ENCODE measurements around the gene LIMCH1. TPM values are rescaled to one million over a fixed set of nuclear protein-coding genes. Genes with fewer than 3 reads are reported as not detected.

The LIMCH1 gene
- total RNA-seq, 1 experiment from 2014 or later: 3.3 TPM

- no peak overlapping the region for H3K23ac ChIP-seq (ENCODE audit: insufficient read length, low read depth, low read length)
- H4K91ac ChIP-seq (ENCODE audit: insufficient read length, low read depth, low read length): no peak overlapping the region
- H3K27me3 ChIP-seq (ENCODE audit: insufficient read depth, low read length): no peaks in the 10 kb centered on the region
- H4K5ac ChIP-seq (ENCODE audit: insufficient read length, low read depth, low read length): no peak overlapping the region
- H2BK12ac ChIP-seq (ENCODE audit: insufficient read length, low read depth, low read length): no peak overlapping the region
- no peak overlapping the region for H2AFZ ChIP-seq (ENCODE audit: low read length)
- H2AK5ac ChIP-seq (ENCODE audit: insufficient read length, low read length): no peak overlapping the region
- H3K27me3 Mint-ChIP-seq (ENCODE audit: low read depth): no peaks in the 10 kb centered on the region
- H3K79me2 ChIP-seq (ENCODE audit: insufficient read depth, low read length): no peaks in the 10 kb centered on the region
- H3K9me3 Mint-ChIP-seq: no peaks in the 10 kb centered on the region
- H3K4me3 Mint-ChIP-seq: no peak overlapping the region
- no peak overlapping the region for H3K9ac ChIP-seq (ENCODE audit: extremely low read depth, insufficient read length, low read length)
- H3K14ac ChIP-seq (ENCODE audit: insufficient read depth, low read length): no peak overlapping the region
- no peak overlapping the region for H3K56ac ChIP-seq (ENCODE audit: insufficient read length, low read depth, low read length)
- H4K20me1 ChIP-seq (ENCODE audit: control insufficient read depth, insufficient read depth, insufficient read length): no peaks in the 10 kb centered on the region
- no peak overlapping the region for H2BK15ac ChIP-seq (ENCODE audit: low read depth, low read length)
- H3K27ac ChIP-seq (ENCODE audit: insufficient read length, low read depth, low read length): no peak overlapping the region
- H2BK20ac ChIP-seq (ENCODE audit: low read depth, low read length, poor library complexity, severe bottlenecking): no peak overlapping the region
- no peak overlapping the region for H3K4me2 ChIP-seq (ENCODE audit: insufficient read depth, insufficient read length, low read length)
- H3K18ac ChIP-seq (ENCODE audit: insufficient read length, low read depth, low read length): no peak overlapping the region
- no peak overlapping the region for H3K27ac Mint-ChIP-seq
- H3K9me3 ChIP-seq (ENCODE audit: control insufficient read depth, low read depth, low read length): no peaks in the 10 kb centered on the region
- TF ChIP-seq CTCF (conservative IDR thresholded peaks at IDR 0.05): no peak
- no peak overlapping the region for H2BK120ac ChIP-seq (ENCODE audit: low read depth, low read length, poor library complexity, severe bottlenecking)
- no peaks in the 10 kb centered on the region for H3K23me2 ChIP-seq (ENCODE audit: insufficient read length, low read depth, low read length, poor library complexity, severe bottlenecking)
- H4K8ac ChIP-seq (replicated peaks; ENCODE audit: insufficient read length, low read depth, low read length): no peak overlapping the region
- DNase-seq: no peak
- no peaks in the 10 kb centered on the region for H3K79me1 ChIP-seq (ENCODE audit: insufficient read depth, low read depth, low read length, poor library complexity, severe bottlenecking)
- H3K4ac ChIP-seq (ENCODE audit: low read depth, low read length): no peak overlapping the region
- H3K4me1 ChIP-seq (ENCODE audit: insufficient read depth, low read length): peaks cover 2% of the 10 kb centered on the region; the same call in 1 of the 2 replicates
- no peak overlapping the region for H2BK5ac ChIP-seq (ENCODE audit: insufficient read length, low read length)
- no peak overlapping the region for H3T11ph ChIP-seq (ENCODE audit: low read length)
- H3K36me3 Mint-ChIP-seq (ENCODE audit: insufficient read depth in 1 of 3, low read depth in 3 of 3): no peaks in the 10 kb centered on the region
- H3K4me1 Mint-ChIP-seq: peaks cover 13 to 26% of the 10 kb centered on the region in 2 experiments
Observed at GRCh38 chr4:41539711-41540110, 1.8 kb downstream of the LIMCH1 start.
